Activated CD8-positive, alpha-beta memory T cell treated with anti-CD3 and anti-CD28 coated beads for 36 hours (primary cell): ENCODE measurements around the gene EFNA1. TPM values are rescaled to one million over a fixed set of nuclear protein-coding genes. Genes with fewer than 3 reads are reported as not detected.

ENCODE experiments used
- CTCF ChIA-PET: fragments of 350-600 bp; sonication (Branson Sonifier 250); formaldehyde crosslinking; loops from one replicate; lab custom pipeline; 2021; ENCODE audit warnings: antibody characterized with exemption; lab: Charles Lee
- POLR2A ChIA-PET: fragments of 350-600 bp; sonication (Branson Sonifier 250); formaldehyde crosslinking; loops from one replicate; lab custom pipeline; 2021; ENCODE audit warnings: antibody characterized with exemption; lab: Charles Lee
- total RNA-seq, 2 experiments: library from RNA; stranded (reverse); gene quantifications; one replicate each; pipeline ENCODE4 v1.2.3, GENCODE V29; 2021

EFNA1 gene
- total RNA-seq, 2 experiments from 2014 or later: 0.15 TPM; not detected in 1

GRCh38 chr1:155086856-155087535 is 40.7 kb upstream of the EFNA1 start:
- POLR2A ChIA-PET: no interaction called here
- CTCF ChIA-PET: interaction anchor here (0.9 to 5.5 kb wide), 12 partner anchors 11 to 180 kb away, joined by 3 to 127 read pairs (median 9); partner anchors contain the start of genes ADAM15, EFNA4, KRTCAP2 and TRIM46

- CTCF ChIA-PET: interaction anchor here (0.6 to 5.3 kb wide), 33 partner anchors 11 to 941 kb away, joined by 3 to 78 read pairs (median 4); partner anchors contain the start of genes EFNA1, EFNA3, KRTCAP2 and SLC50A1
- POLR2A ChIA-PET: interaction anchor here (0.5 to 1.2 kb wide), 4 partner anchors 76 to 843 kb away, joined by 3 to 12 read pairs (median 4); partner anchors contain the start of genes KRTCAP2 and TRIM46
These were observed 36.3 kb upstream of the EFNA1 start for GRCh38 chr1:155091071-155092051.

GRCh38 chr1:155092131-155092530 is 35.5 kb upstream of the EFNA1 start:
- ChIA-PET CTCF (interaction anchor here (0.6 to 5.3 kb wide), 28 partner anchors 12 to 368 kb away, joined by 3 to 78 read pairs (median 4); partner anchors contain the start of genes EFNA1, KRTCAP2, SLC50A1 and TRIM46), POLR2A (interaction anchor here (1.2 kb wide), 1 partner anchor 81 kb away, joined by 3 read pairs; the partner anchor contains the start of genes KRTCAP2 and TRIM46)

GRCh38 chr1:155092641-155093040 is 35.0 kb upstream of the EFNA1 start:
- CTCF ChIA-PET: interaction anchor here (1.1 to 5.3 kb wide), 9 partner anchors 12 to 368 kb away, joined by 3 to 78 read pairs (median 8); partner anchors contain the start of genes EFNA1, KRTCAP2, SLC50A1 and TRIM46
- POLR2A ChIA-PET: no interaction called here

- POLR2A ChIA-PET: no interaction called here
- CTCF ChIA-PET: interaction anchor here (2.5 kb wide), 1 partner anchor 74 kb away, joined by 16 read pairs; no protein-coding TSS in a partner anchor
These were observed 33.6 kb upstream of the EFNA1 start for GRCh38 chr1:155093911-155094621.

GRCh38 chr1:155094622-155094948 is 33.1 kb upstream of the EFNA1 start:
- ChIA-PET POLR2A (no interaction called here), CTCF (interaction anchor here (2.5 kb wide), 1 partner anchor 74 kb away, joined by 16 read pairs; no protein-coding TSS in a partner anchor)

GRCh38 chr1:155099331-155099730 is 28.3 kb upstream of the EFNA1 start:
- POLR2A ChIA-PET: no interaction called here

GRCh38 chr1:155103325-155103724 is 24.4 kb upstream of the EFNA1 start:
- CTCF ChIA-PET: interaction anchor here (2.1 kb wide), 1 partner anchor 65 kb away, joined by 7 read pairs; no protein-coding TSS in a partner anchor
- POLR2A ChIA-PET: no interaction called here

More at GRCh38 chr1:155099331-155099730, 28.3 kb upstream of the EFNA1 start:
- CTCF ChIA-PET: interaction anchor here (0.7 kb wide), 1 partner anchor 337 kb away, joined by 3 read pairs; no protein-coding TSS in a partner anchor

GRCh38 chr1:155104605-155105534 is 22.8 kb upstream of the EFNA1 start:
- CTCF ChIA-PET: interaction anchor here (1.0 kb wide), 1 partner anchor 13 kb away, joined by 3 read pairs; no protein-coding TSS in a partner anchor
- POLR2A ChIA-PET: no interaction called here

GRCh38 chr1:155105604-155106011 is 22.1 kb upstream of the EFNA1 start:
- ChIA-PET POLR2A (no interaction called here), CTCF (no interaction called here)

GRCh38 chr1:155106862-155107261 is 20.8 kb upstream of the EFNA1 start:
- ChIA-PET CTCF (interaction anchor here (0.5 to 1.1 kb wide), 2 partner anchors 22 to 485 kb away, joined by 3 to 4 read pairs; no protein-coding TSS in a partner anchor), POLR2A (interaction anchor here (0.6 kb wide), 1 partner anchor 141 kb away, joined by 3 read pairs; no protein-coding TSS in a partner anchor)

GRCh38 chr1:155107309-155108264 is 20.1 kb upstream of the EFNA1 start:
- ChIA-PET CTCF (interaction anchor here (0.5 to 1.1 kb wide), 3 partner anchors 16 to 484 kb away, joined by 3 to 4 read pairs (median 3); no protein-coding TSS in a partner anchor), POLR2A (no interaction called here)

GRCh38 chr1:155108296-155108695 is 19.4 kb upstream of the EFNA1 start:
- POLR2A ChIA-PET: no interaction called here
- CTCF ChIA-PET: interaction anchor here (0.9 kb wide), 1 partner anchor 17 kb away, joined by 3 read pairs; no protein-coding TSS in a partner anchor

- ChIA-PET POLR2A (no interaction called here), CTCF (no interaction called here)
These were observed 17.3 kb upstream of the EFNA1 start for GRCh38 chr1:155110381-155110780.

- CTCF ChIA-PET: no interaction called here
- POLR2A ChIA-PET: no interaction called here
These were observed 16.9 kb upstream of the EFNA1 start for GRCh38 chr1:155110826-155111225.

- POLR2A ChIA-PET: no interaction called here
These were observed 14.2 kb upstream of the EFNA1 start for GRCh38 chr1:155113450-155113980.

More at GRCh38 chr1:155113450-155113980, 14.2 kb upstream of the EFNA1 start:
- CTCF ChIA-PET: interaction anchor here (0.7 to 2.2 kb wide), 3 partner anchors 22 to 54 kb away, joined by 3 to 6 read pairs (median 3); no protein-coding TSS in a partner anchor
